Vagina (tissue), 2 donors: ENCODE results near the gene CYSRT1. TPM values are rescaled to one million over a fixed set of nuclear protein-coding genes. Genes with fewer than 3 reads are reported as not detected.
A peak's percentile ranks its signal among the peaks of the same experiment; 100 is the strongest.
"Not testable (repeated sequence)": the region's sequence is repeated elsewhere in the genome, so short reads cannot be mapped to it uniquely, and the experiment has no call there.

ENCODE experiments used
- DNase-seq, 2 donors: peaks; one replicate each; pipeline ENCODE4 v3.0.0-alpha.2; 2017; ENCODE audit errors: extremely low spot score in 2 of 2
- H3K27ac ChIP-seq: fragments of 200-600 bp; sonication (generic); one replicate; pipeline ENCODE4 v1.5.1; 2019
- H3K27me3 ChIP-seq: fragments of 200-600 bp; sonication (generic); one replicate; pipeline ENCODE4 v1.5.1; 2019
- H3K36me3 ChIP-seq, 2 donors: fragments of 200-600 bp; sonication (generic); one replicate each; pipeline ENCODE4 v1.5.1; 2017 to 2019
- H3K4me1 ChIP-seq: fragments of 200-600 bp; sonication (generic); one replicate; pipeline ENCODE4 v1.5.1; 2019
- H3K4me3 ChIP-seq, 2 donors: fragments of 200-600 bp; sonication (generic); 1 replicate in 1 of 2; 2 replicates in 1 of 2; pipeline ENCODE4 v1.5.1; 2016 to 2019
- H3K9me3 ChIP-seq: fragments of 200-600 bp; sonication (generic); one replicate; pipeline ENCODE4 v1.5.1; 2019
- CTCF ChIP-seq, 3 experiments: fragments of 450-650 bp in 2 of 3; fragments of 200-600 bp in 1 of 3; sonication (generic) in 1 of 3; IDR thresholded peaks; one replicate each; pipeline ENCODE4 v1.5.1; 2017 to 2019; ENCODE audit warnings: antibody characterized with exemption in 3 of 3, mild to moderate bottlenecking in 2 of 3, moderate library complexity in 2 of 3
- POLR2A ChIP-seq, 2 donors: fragments of 450-650 bp; IDR thresholded peaks; one replicate each; pipeline ENCODE4 v1.6.1; 2017; ENCODE audit warnings: antibody characterized with exemption in 2 of 2, mild to moderate bottlenecking in 2 of 2, moderate library complexity in 2 of 2
- POLR2AphosphoS5 ChIP-seq, 2 donors: sonication (generic); formaldehyde crosslinking; IDR thresholded peaks; one replicate each; pipeline ENCODE4 v1.9.0; 2017; ENCODE audit warnings: antibody characterized with exemption in 2 of 2, mild to moderate bottlenecking in 2 of 2, low read depth in 1 of 2; ENCODE audit not compliant: insufficient read depth in 1 of 2
- intact Hi-C: fragments of 100-400 bp; cut with DNase I; formaldehyde crosslinking; loops from one replicate; pipeline ENCODE4 v1.15.1; 2023
- total RNA-seq: library from RNA; depleted of rRNA; stranded (reverse); fragments of >200 nt; gene quantifications from one replicate; pipeline ENCODE4 v1.2.3, GENCODE V29; 2016

Gene CYSRT1
- total RNA-seq, 1 donor from 2014 or later = 24.3 TPM

GRCh38 chr9:137241490-137242268 is 16.7 kb downstream of the CYSRT1 start:
- Histone ChIP-seq H3K36me3 (peaks cover 0 to 14% of the 10 kb centered on the region in 2 donors), H3K9me3 (no peaks in the 10 kb centered on the region), H3K4me1 (peaks cover 62% of the 10 kb centered on the region), H3K27me3 (no peaks in the 10 kb centered on the region), H3K4me3 (peak overlapping the region; percentile 66 to 99), H3K27ac (peak overlapping the region; percentile 78)
- intact Hi-C loops = no loop called here
- DNase-seq = no peak
- TF ChIP-seq CTCF (IDR thresholded peaks at IDR 0.05) = no peak
- peak in 1 of 2 donors; percentile 60 for TF ChIP-seq POLR2AphosphoS5 (IDR thresholded peaks at IDR 0.05; ENCODE audit: insufficient read depth in 1 of 2, low read depth in 1 of 2)
- TF ChIP-seq POLR2A (IDR thresholded peaks at IDR 0.05) = no peak

GRCh38 chr9:137242269-137243203 is 17.6 kb downstream of the CYSRT1 start:
- peaks cover 0 to 14% of the 10 kb centered on the region in 2 donors for H3K36me3 ChIP-seq
- peaks cover 54% of the 10 kb centered on the region for H3K4me1 ChIP-seq
- H3K27ac ChIP-seq = peak overlapping the region; percentile 78
- H3K9me3 ChIP-seq = no peaks in the 10 kb centered on the region
- H3K4me3 ChIP-seq = peak overlapping the region; percentile 66 to 99
- no peak for TF ChIP-seq CTCF (IDR thresholded peaks at IDR 0.05)
- no peak for TF ChIP-seq POLR2AphosphoS5 (IDR thresholded peaks at IDR 0.05; ENCODE audit: insufficient read depth in 1 of 2, low read depth in 1 of 2)
- TF ChIP-seq POLR2A (IDR thresholded peaks at IDR 0.05) = no peak
- no peaks in the 10 kb centered on the region for H3K27me3 ChIP-seq
- DNase-seq = no peak
- intact Hi-C loops = no loop called here

- H3K36me3 ChIP-seq = peaks cover 0 to 14% of the 10 kb centered on the region in 2 donors
- intact Hi-C loops, H3K27ac ChIP-seq, H3K4me3 ChIP-seq, DNase-seq, H3K9me3 ChIP-seq, H3K27me3 ChIP-seq: not testable (repeated sequence)
- peaks cover 51% of the 10 kb centered on the region for H3K4me1 ChIP-seq
Measured at GRCh38 chr9:137243266-137243625, 18.3 kb downstream of the CYSRT1 start.

GRCh38 chr9:137243626-137244485 is 18.9 kb downstream of the CYSRT1 start:
- H3K9me3 ChIP-seq = no peaks in the 10 kb centered on the region
- peaks cover 0 to 14% of the 10 kb centered on the region in 2 donors for H3K36me3 ChIP-seq
- H3K4me3 ChIP-seq = no peak overlapping the region
- H3K27ac ChIP-seq = no peak overlapping the region
- no peaks in the 10 kb centered on the region for H3K27me3 ChIP-seq
- TF ChIP-seq POLR2A (IDR thresholded peaks at IDR 0.05) = no peak
- no peak for TF ChIP-seq CTCF (IDR thresholded peaks at IDR 0.05)
- TF ChIP-seq POLR2AphosphoS5 (IDR thresholded peaks at IDR 0.05; ENCODE audit: insufficient read depth in 1 of 2, low read depth in 1 of 2) = no peak
- intact Hi-C loops = no loop called here
- no peak for DNase-seq
- peaks cover 48% of the 10 kb centered on the region for H3K4me1 ChIP-seq
